Body of pancreas (tissue), 4 donors: ENCODE results near the gene ALPG.

ENCODE experiments used
- CTCF ChIP-seq, 7 experiments: fragments of 450-650 bp in 4 of 7; fragments of 200-600 bp in 3 of 7; sonication (generic) in 3 of 7; IDR thresholded peaks; one replicate each; pipeline ENCODE4 v1.5.1; 2016 to 2019; ENCODE audit warnings: antibody characterized with exemption in 7 of 7
- POLR2A ChIP-seq, 3 donors: fragments of 450-650 bp; IDR thresholded peaks; one replicate each; pipeline ENCODE4 v1.6.1; 2016; ENCODE audit warnings: antibody characterized with exemption in 3 of 3, mild to moderate bottlenecking in 2 of 3

DNA sequence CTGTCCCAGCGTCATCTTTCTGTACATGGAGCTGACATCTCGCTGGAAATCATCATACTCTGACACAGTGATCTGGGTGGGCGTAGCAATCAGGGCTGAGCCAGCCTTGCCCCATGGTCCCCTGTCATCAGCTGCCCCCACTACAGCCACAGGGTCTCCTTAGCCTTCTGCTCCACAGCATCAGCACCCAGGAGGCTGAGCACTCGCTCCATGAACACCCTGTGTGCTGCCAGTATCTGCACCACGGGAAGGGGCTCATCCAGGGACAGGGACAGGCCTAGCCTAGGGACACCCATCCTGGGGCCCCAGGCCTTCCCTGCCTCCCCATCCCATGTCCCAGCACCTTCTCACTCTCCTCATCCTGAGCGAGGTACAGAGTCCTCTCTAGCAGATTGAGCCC lies 11.4 kb downstream of the ALPG start:
- no peak for TF ChIP-seq CTCF (IDR thresholded peaks at IDR 0.05)
- no peak for TF ChIP-seq POLR2A (IDR thresholded peaks at IDR 0.05)
